GM18498 (cell line): ENCODE results near the gene SSR4.

Source experiments
- ATAC-seq: cut with Tn5 transposase; IDR thresholded peaks from one replicate; pipeline ENCODE4 v1.9.1; 2021; ENCODE audit warnings: mild to moderate bottlenecking, moderate library complexity; ENCODE audit not compliant: unreplicated experiment

SSR4 gene

GRCh38 chrX:153769158-153769864 is 25.2 kb upstream of the SSR4 start:
- no peak for ATAC-seq

GRCh38 chrX:153769865-153770600 is 24.4 kb upstream of the SSR4 start:
- no peak for ATAC-seq

- ATAC-seq: no peak
Observed at GRCh38 chrX:153770601-153771414, 23.7 kb upstream of the SSR4 start.

- no peak for ATAC-seq
Observed at GRCh38 chrX:153771415-153772315, 22.8 kb upstream of the SSR4 start.

- ATAC-seq: no peak
Observed at GRCh38 chrX:153772316-153773217, 21.9 kb upstream of the SSR4 start.

- no peak for ATAC-seq
Observed at GRCh38 chrX:153773218-153773611, 21.3 kb upstream of the SSR4 start.

- ATAC-seq: no peak
Observed at GRCh38 chrX:153773741-153774575, 20.5 kb upstream of the SSR4 start.

- no peak for ATAC-seq
Observed at GRCh38 chrX:153774576-153775292, 19.7 kb upstream of the SSR4 start.

GRCh38 chrX:153775293-153776119 is 19.0 kb upstream of the SSR4 start:
- no peak for ATAC-seq

GRCh38 chrX:153776120-153776599 is 18.3 kb upstream of the SSR4 start:
- ATAC-seq: no peak

GRCh38 chrX:153776611-153777045 is 17.8 kb upstream of the SSR4 start:
- no peak for ATAC-seq

- no peak for ATAC-seq
Observed at GRCh38 chrX:153777261-153778090, 17.0 kb upstream of the SSR4 start.

- ATAC-seq: no peak
Observed at GRCh38 chrX:153778181-153778580, 16.3 kb upstream of the SSR4 start.

GRCh38 chrX:153778684-153779101 is 15.8 kb upstream of the SSR4 start:
- no peak for ATAC-seq

GRCh38 chrX:153779891-153780677 is 14.4 kb upstream of the SSR4 start:
- no peak for ATAC-seq
